ENCODE measurements around the gene PIH1D2.

The PIH1D2 gene

GRCh38 chr11:112024773-112025678, 48.8 kb downstream of the PIH1D2 start, which contains the start of gene DLAT (continued):
- TF ChIP-seq ZNF580 (tag by site-specific recombination; IDR thresholded peaks at IDR 0.05), result 0 out of 2 replicates have a peak, but pooled peaks have one; percentile 73
- no peak for TF ChIP-seq ZNF701 (tag by site-specific recombination; IDR thresholded peaks at IDR 0.05)
- TF ChIP-seq GLI4 (tag by site-specific recombination; IDR thresholded peaks at IDR 0.05), result no peak
- no peak for TF ChIP-seq PRDM6 (tag by site-specific recombination; IDR thresholded peaks at IDR 0.05)
- no peak; the same call in 1 of the 2 replicates for TF ChIP-seq ZNF558 (tag by site-specific recombination; IDR thresholded peaks at IDR 0.05)
- TF ChIP-seq HOXA7 (CRISPR knock-in tag; IDR thresholded peaks at IDR 0.05; ENCODE audit: borderline replicate concordance), result no peak
- peak; percentile 97 for TF ChIP-seq ZXDB (tag by site-specific recombination; IDR thresholded peaks at IDR 0.05)
- no peak for TF ChIP-seq ZNF571 (tag by site-specific recombination; IDR thresholded peaks at IDR 0.05)
- TF ChIP-seq ZNF623 (tag by site-specific recombination; IDR thresholded peaks at IDR 0.05), result no peak
- TF ChIP-seq SP2 (tag by site-specific recombination; IDR thresholded peaks at IDR 0.05), result peak; percentile 47
- peak; percentile 61; the same call in 1 of the 2 replicates for TF ChIP-seq ZNF391 (tag by site-specific recombination; IDR thresholded peaks at IDR 0.05; ENCODE audit: borderline replicate concordance, low read depth)
- TF ChIP-seq ZNF600 (tag by site-specific recombination; IDR thresholded peaks at IDR 0.05), result 0 out of 2 replicates have a peak, but pooled peaks have one; percentile 36
- peak; percentile 59; the same call in 1 of the 2 replicates for TF ChIP-seq SCRT1 (tag by site-specific recombination; IDR thresholded peaks at IDR 0.05; ENCODE audit: borderline replicate concordance)
- no peak for TF ChIP-seq ZNF510 (tag by site-specific recombination; IDR thresholded peaks at IDR 0.05; ENCODE audit: insufficient replicate concordance)
- no peak for TF ChIP-seq ZNF155 (tag by site-specific recombination; IDR thresholded peaks at IDR 0.05)
- TF ChIP-seq PRDM2 (tag by site-specific recombination; IDR thresholded peaks at IDR 0.05; ENCODE audit: borderline replicate concordance), result no peak
- peak; percentile 68 for TF ChIP-seq ZNF692 (tag by site-specific recombination; IDR thresholded peaks at IDR 0.05)
- no peak for TF ChIP-seq ZNF621 (tag by site-specific recombination; IDR thresholded peaks at IDR 0.05)
- TF ChIP-seq PBX3 (CRISPR knock-in tag; IDR thresholded peaks at IDR 0.05), result 0 out of 2 replicates have a peak, but pooled peaks have one; percentile 75
- no peak for TF ChIP-seq ZSCAN16 (tag by site-specific recombination; IDR thresholded peaks at IDR 0.05)
- peak; percentile 72 for TF ChIP-seq ZNF629 (tag by site-specific recombination; IDR thresholded peaks at IDR 0.05)
- TF ChIP-seq ZNF544 (tag by site-specific recombination; IDR thresholded peaks at IDR 0.05), result no peak
- TF ChIP-seq ZNF513 (tag by site-specific recombination; IDR thresholded peaks at IDR 0.05), result no peak
- TF ChIP-seq ZNF670 (tag by site-specific recombination; IDR thresholded peaks at IDR 0.05; ENCODE audit: low read depth), result no peak
- TF ChIP-seq EGR2 (tag by site-specific recombination; IDR thresholded peaks at IDR 0.05; ENCODE audit: low read depth), result no peak
- TF ChIP-seq OVOL3 (tag by site-specific recombination; IDR thresholded peaks at IDR 0.05), result no peak
- no peak for TF ChIP-seq SALL2 (tag by site-specific recombination; IDR thresholded peaks at IDR 0.05; ENCODE audit: borderline replicate concordance)
